Embryonic facial prominence (tissue), 1 donor: ENCODE results near the gene NEB.

Source experiments
- DNase-seq: peaks from one replicate; pipeline ENCODE4 v3.0.0-alpha.2; 2016; ENCODE audit errors: extremely low spot score

Gene NEB, protein sequence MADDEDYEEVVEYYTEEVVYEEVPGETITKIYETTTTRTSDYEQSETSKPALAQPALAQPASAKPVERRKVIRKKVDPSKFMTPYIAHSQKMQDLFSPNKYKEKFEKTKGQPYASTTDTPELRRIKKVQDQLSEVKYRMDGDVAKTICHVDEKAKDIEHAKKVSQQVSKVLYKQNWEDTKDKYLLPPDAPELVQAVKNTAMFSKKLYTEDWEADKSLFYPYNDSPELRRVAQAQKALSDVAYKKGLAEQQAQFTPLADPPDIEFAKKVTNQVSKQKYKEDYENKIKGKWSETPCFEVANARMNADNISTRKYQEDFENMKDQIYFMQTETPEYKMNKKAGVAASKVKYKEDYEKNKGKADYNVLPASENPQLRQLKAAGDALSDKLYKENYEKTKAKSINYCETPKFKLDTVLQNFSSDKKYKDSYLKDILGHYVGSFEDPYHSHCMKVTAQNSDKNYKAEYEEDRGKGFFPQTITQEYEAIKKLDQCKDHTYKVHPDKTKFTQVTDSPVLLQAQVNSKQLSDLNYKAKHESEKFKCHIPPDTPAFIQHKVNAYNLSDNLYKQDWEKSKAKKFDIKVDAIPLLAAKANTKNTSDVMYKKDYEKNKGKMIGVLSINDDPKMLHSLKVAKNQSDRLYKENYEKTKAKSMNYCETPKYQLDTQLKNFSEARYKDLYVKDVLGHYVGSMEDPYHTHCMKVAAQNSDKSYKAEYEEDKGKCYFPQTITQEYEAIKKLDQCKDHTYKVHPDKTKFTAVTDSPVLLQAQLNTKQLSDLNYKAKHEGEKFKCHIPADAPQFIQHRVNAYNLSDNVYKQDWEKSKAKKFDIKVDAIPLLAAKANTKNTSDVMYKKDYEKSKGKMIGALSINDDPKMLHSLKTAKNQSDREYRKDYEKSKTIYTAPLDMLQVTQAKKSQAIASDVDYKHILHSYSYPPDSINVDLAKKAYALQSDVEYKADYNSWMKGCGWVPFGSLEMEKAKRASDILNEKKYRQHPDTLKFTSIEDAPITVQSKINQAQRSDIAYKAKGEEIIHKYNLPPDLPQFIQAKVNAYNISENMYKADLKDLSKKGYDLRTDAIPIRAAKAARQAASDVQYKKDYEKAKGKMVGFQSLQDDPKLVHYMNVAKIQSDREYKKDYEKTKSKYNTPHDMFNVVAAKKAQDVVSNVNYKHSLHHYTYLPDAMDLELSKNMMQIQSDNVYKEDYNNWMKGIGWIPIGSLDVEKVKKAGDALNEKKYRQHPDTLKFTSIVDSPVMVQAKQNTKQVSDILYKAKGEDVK (N-terminal part only)

DNA sequence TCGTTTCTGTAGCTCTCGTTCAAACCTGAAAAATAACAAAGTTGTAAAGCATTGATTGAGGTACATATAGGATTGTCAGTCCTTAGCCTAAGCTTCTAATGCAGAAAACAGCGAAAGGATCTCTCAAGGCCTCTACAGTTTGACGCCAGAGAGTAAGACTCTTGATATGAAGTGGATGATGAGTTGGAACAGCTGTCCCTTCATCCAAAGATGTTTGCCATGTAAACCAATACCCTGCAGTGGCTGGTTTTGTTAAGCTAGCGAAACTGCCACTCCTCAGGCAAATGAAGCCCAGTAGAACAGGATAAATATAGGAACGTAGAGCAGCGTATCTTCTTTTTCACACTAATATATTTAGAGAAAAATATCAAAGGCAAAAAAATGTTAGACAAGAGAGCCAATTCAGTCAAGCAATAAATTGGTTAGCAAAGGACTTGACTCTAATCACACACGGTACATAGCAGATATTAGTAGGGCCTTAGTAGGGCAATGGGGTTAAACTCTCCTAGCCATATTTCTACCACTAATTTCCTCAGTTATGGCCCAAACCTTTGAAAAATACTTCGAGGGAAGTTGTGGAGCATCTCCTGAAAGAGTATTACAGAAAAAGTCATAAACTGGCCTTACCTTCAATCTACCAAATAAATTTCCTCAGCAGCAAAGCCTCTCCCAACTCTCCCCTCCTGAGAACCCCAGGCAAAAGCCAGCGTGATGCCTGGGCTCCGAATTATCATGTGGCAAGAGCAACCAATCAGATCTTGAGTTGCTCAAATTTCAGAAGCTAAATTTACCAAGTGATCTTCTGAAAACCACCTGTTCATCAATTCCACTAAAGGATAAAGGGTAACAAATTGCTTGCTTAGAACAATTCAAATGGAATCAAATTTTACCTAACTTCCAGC, at the start of gene NEB:
Gene NEB, minus strand, starts transcription at position 706 of the 902 bp plus-strand sequence. CDS start 1,320 bp downstream, outside the sequence.
- DNase-seq: no peak

DNA sequence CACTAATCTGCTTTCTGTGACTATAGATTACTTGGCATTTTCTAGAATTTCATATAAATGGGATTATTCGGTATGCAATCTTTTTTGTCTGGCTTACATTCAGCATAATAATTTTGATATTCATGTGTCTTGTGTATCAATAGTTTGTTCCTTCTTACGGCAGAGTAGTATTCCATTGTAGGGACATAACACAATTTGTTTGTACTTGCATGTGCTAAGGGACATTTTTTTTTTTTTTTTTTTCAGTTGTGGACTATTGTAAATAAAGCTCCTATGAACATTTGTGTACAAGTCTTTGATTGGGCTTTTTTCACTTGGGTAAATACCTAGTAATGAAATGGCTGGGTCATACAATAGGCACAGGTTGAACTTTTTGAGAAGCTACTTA, 48.9 kb upstream of the NEB start:
- DNase-seq: no peak

DNA sequence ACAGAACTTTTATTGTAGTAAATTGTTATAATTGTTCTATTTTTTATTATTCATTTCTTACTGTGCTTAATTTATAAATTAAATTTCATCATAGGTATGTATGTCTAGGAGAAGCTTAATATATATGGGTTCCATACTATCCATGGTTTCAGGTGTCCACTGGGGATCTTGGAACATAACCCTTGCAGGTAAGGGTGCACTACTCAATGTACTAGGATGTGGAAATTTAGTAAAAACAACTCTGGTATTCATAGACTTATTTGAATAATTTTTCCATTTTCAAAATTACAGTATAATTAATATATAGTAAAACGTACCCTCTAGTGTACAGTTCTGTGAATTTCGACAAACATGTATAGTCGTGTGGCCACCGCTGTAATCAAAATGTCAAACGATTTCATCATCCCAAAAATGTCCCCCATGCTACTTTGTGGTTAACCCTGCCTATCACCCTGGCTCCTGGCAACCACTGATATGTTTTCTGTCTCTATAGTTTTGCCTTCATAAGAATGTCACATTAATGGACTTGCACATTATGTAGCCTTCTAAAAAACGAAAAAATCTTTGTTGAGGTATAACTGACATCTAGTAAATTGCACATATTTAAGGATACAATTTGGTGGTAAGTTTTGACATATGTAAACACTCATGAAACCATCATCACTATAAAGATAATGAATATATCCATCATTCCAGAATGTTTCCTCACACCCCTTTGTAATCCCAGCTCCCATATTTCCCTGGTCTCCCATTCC, 48.3 kb upstream of the NEB start:
- DNase-seq: no peak

DNA sequence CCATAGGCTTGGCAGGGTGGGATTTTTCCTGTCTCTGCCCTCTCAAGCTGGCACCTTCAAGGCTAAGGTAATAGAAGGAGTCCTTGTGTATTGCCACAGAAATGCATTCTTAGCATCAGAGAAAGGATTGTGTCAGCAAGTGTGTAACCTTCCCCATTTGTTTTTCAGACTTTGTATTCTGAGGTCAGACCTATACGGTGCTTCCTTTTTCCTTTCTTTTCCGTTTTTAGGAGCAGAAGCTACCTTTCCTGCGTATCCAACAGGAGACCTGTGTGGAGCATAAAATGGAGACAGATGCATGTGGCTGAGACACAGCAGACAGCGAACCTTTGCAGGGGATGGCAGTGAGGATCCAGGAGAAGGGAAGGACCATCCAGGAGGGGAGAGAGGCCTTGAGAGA, 47.4 kb upstream of the NEB start:
- no peak for DNase-seq

DNA sequence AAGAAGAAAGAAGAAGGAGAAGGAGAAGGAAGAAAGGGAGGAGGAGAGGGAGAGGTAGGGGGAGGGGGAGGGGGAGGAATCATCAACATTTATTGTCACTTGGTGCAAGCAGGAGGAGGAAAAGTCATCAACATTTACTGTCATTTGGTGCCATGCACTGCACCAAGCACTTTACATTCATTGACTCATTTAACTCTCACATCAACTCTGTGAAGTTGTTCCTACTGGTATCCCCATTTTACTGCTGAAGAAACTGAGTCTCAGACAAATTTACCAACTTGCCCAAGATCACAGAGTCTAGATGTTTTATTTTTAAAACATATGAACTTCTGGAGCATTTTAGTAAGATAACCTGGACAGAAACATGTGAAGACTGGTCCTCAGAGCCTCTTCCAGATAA, 46.7 kb upstream of the NEB start:
- DNase-seq: no peak

DNA sequence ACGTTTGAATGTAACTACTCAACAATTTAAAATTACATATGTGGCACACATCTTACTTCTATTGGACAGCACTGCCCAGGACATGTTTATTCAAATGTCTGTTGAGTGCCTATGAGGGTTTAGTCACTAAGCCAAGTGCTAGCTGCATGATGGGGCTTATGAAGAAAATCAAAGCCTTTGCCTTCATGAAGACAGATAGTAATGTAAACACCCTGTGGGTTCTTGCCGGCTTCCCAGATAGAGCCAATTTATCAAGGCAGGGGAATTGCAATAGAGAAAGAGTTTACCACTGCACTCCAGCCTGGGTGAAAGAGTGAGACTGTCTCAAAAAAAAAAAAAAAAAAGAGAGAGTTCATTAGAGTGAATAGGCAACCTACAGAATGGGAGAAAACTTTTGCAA, 43.7 kb upstream of the NEB start:
- no peak for DNase-seq

DNA sequence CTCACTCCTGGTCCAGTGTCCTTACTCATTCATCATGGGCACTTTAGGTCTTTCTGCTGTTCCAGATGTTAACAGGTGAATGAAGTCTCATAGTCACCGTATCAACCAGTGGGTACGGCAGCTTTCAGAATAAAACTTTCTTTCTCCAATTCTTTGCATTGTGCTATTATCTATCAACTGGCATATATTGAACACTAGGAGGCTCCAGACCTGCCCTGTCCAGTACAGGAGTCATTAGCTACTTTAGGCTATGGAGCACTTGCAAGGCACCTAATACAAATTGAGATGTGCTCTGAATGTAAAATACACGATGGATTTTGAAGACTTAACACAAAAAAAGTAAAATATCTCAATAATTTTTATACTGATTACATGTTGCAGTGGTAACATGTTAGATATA, 43.2 kb upstream of the NEB start:
- no peak for DNase-seq

DNA sequence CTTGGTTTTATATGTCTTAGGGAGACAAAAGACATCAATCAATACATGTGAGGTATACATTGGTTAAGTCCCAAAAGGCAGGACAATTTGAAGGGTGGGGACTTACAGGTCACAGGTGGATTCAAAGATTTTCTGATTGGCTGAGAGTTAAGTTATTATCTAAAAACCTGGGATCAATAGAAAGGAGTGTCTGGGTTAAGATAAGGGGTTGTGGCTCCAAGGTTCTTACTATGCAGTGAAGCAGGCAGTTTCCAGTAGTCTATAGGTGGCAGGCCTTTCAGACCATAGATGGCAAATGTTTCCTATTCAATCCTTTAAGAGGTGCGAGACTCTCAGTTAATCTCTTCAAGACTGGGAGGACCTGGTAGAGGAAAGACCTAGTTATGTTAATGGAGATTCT, 42.1 kb upstream of the NEB start:
- no peak for DNase-seq

DNA sequence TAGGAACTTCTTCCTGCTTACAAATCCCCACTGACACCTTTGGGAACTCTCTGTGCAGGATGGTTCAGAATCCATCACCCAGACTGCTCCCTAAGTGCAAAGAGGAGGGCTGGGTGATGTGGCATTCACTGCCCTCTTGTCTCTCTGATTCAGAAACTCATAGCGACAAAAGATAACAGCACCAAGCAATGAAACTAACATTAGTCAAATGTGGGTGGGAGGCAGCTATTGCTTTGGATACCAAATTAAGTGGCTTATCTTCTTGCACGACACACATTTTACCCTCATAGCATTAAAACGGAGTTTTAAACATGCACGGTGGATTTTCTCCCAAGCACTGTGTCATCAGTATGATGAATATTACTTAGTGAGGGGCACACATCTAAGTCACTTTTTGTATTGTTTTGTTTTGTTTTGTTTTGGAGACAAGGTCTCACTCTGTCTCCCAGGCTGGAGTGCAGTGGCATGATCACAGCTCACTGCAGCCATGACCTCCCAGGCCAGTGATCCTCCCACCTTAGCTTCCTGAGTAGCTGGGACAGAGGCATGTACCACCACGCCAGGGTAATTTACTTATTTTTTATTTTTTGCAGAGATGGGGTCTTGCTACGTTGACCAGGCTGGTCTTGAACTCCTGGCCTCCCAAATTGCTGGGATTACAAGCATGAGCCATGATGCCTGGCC, 40.9 kb upstream of the NEB start:
- DNase-seq: no peak

DNA sequence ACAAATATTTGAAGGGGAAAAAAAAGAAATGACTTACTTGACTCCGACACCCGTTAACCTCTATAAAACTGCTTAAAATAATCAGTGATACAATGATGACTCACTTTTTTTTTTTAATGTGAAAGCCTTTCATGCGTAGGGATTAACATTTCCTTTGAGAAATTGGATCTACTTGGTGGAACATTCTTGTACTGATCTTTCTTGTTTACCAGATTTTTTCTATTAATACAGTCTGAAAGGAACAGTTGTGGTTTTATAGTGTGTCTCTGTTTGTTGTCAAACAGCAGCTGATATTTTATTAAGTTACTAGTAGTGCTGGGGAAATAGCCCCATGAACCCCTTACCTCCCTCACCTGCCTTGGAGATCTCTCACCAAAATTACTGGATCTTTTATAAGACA, 40.2 kb upstream of the NEB start:
- DNase-seq: no peak

DNA sequence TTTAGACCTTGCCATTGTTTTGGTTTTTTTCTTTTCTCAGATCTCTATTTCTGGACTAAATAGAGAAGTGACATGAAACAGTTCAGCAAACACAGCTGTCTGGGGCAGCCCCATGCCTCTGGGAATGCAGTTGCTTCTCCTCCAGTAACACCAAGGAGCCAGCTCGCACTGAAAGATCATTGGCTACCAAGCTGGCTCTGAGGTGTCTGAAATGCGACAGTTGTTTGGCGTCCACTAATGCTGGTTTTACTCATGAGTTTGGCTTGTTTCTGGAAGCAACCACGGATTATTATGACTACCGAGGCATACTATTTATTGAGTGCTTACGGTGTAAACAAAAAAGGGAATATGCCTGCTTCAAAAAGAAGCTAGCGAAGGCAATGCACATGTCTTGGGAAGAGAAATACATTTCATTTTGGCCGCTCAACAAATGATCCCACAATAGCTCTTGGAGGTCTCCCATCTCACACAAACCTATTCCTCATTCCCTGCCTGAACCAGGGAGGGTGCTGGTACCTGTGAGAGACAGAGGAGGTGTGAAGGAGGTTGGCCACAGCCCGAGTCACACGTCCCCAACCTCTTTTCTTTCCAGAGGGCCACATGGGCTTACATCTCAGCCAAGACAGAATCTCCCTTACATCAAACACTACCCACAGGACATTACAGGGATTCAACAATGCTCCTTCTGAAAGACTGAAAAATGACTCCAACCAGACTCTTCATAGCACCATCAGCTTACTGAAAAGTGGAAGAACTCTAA, 37.5 kb upstream of the NEB start:
- DNase-seq: no peak

DNA sequence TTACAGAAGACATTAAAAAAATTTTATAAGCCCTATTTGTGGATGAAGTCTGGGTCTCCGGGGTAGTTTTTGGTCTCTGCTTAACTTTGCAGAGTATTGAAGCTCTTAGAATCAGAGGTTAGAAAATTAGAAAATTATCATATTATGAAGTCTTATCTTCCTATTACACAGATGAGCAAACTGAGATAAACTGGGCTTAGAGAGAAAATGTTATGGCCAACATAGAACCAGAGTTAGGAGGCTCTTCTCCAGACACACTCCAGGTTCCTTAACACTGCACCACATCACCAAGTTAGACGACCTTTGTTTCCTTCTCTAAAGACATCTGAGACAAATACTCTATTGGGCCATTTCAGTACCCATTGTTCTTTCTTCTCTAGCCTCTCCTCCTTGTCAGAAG, 36.7 kb upstream of the NEB start:
- DNase-seq: no peak

DNA sequence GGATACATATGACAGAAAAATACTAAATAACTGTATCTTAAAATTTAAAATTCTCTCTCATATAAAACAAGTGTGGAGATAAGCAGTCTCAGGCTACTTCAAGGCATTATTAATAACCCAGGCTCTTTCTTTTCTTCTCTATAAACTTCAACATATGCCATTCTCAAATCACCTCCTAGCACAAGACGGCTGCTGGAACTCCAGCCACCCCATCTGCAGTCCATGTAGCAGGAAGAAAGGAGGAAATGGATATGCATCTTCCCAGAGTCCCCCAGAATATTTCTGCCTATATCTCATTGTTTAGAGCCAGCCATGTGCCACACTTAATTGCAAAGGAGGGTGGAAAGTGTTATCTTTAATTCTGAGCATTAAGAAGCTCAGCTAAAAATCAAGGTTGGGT, 35.3 kb upstream of the NEB start:
- DNase-seq: no peak

DNA sequence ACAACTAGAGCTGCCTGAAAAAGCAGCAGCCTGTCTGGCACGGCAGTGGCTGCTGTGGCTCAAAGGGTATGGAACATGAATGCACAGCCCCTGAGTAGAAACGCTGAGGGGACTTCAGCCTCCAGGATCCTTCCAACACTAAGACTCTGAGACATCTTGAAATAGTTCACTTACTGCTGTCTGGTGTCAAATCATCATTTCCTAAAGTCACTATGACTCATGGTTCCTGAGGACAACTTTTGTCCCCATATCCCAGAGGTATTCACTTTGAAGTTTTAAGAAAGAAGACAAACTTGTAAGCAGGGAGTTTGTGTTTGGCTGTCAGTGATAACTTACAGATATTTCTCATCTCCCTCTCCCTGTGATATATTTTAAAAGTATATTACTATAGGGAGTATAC, 33.3 kb upstream of the NEB start:
- DNase-seq: no peak

DNA sequence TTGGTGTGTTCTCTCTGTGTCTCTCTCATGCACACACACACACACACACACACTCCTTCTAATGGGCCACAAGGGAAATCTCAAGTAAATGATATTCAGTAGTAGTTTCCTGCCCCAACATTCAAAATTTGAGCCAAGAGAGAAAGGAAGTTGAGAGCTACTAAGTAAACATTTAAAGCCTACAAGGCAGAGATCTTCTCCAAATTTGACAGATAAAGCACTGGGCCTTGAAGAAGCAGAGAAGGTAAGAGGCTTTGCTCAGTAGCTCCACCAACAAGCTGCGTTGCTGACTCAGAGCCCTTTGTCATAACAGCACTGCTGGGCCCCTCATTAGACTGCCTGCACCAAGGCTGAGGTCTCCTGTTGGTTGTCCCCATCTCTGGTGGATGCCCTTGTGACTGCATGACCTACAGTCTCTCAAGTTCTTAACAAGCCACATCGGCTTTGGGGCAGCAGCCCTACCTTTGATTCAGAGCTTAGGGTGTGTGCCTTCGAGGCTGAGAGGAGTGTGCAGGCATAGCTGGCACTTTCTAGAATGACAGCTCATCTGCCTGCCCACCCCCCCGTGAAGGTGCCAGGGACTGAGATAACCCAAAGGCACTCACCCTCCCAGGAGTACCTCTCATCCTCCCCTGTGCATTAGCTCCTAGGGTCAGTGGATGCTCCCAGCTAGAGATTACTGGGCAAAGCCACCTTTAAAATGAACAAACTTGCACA, 32.3 kb upstream of the NEB start:
- DNase-seq: no peak

DNA sequence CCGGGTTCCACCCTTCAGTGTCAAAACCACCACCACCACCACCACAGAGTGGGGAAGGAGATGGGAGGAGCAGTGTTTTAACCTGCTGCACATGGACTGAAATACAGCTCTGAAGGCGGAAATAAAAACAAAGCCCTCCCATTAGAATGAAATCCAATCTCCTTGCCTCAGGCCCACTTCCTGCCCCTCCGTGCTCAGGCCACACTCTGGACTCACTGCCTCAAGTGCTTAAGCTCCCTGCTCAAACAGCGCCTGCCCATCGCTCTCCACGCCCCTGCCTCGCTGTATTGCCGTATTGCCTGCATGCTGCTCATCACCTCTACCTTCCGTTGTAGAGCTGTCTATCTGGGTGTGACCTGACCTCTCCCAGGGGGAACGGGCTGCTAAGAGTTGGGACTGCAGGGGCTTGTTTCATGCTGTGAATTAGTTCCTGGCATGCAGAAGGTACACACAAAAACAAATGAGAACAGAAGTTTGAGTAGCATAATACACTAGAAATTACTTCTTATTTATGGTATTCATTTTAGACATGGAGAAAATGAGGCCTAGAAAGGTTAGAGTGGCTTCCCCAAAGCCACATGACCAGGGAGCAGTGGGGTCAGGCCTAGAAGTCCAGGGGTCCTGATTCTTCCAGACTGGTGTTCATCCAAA, 31.6 kb upstream of the NEB start:
- DNase-seq: no peak

DNA sequence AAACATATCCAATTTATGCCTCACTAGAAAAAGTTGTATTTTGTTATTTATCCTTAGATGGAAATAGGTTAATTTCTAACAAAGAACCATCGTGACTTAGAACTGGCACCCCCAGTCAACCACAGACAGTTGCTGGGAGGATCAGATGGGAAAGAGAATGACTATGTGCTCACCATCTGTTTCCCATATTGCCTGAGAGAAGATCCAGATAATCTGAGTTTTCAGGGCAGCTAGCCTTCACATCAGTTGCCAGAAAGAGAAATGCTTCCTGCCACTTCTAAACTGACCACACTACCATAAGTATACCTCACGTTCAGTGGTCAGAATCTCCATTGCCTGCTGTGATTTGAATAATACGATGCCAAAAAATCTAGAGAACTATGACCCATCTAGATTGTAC, 28.4 kb upstream of the NEB start:
- DNase-seq: no peak

DNA sequence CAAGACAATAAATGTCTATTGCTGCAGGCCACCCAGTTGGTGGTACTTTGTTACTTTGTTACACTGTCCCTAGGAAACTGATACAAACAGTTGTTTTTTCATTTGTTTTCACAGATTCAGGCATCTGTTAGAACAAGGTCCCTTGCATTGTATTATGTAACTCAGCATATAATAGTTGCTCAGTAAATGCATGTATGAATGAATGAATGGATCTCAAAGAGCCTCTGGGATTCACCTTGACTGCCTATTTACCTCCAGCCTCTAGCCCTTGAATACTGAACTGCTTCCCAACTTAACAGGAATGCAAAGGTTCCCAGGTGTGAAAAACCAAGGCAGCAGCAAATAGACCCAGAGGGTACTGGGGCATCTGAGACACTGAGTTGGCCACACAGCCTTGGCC, 27.4 kb upstream of the NEB start:
- no peak for DNase-seq
